GM23338 (cell line): Measurements from ENCODE around the gene CD34. TPM values are rescaled to one million over a fixed set of nuclear protein-coding genes. Genes with fewer than 3 reads are reported as not detected.
A peak's percentile ranks its signal among the peaks of the same experiment; 100 is the strongest.

Experiments
- ATAC-seq: fragments of 200-7000 bp; cut with Tn5 transposase; 3 replicates; pipeline ENCODE4 v1.9.1; 2020
- DNase-seq: peaks from one replicate; pipeline ENCODE4 v3.0.0-alpha.2; 2015; ENCODE audit warnings: low spot score
- H2AFZ ChIP-seq: fragments of 200-600 bp; sonication (generic); 2 replicates; pipeline ENCODE4 v1.8.0; 2016; ENCODE audit warnings: antibody characterized with exemption, mild to moderate bottlenecking, moderate library complexity
- H3F3A ChIP-seq: fragments of 200-600 bp; sonication (generic); replicated peaks from 2 replicates; pipeline ENCODE4 v1.8.0; 2017; ENCODE audit warnings: antibody characterized with exemption, mixed run types, low read depth
- H3K27ac ChIP-seq: fragments of 200-600 bp; sonication (generic); 2 replicates; pipeline ENCODE4 v1.6.1; 2016; ENCODE audit warnings: low read depth
- H3K27me3 ChIP-seq: fragments of 200-600 bp; sonication (generic); 2 replicates; pipeline ENCODE4 v1.8.0; 2016; ENCODE audit warnings: mild to moderate bottlenecking, mixed run types, moderate library complexity; ENCODE audit not compliant: insufficient read depth
- H3K36me3 ChIP-seq: fragments of 200-600 bp; sonication (generic); 2 replicates; pipeline ENCODE4 v1.8.0; 2016; ENCODE audit warnings: mild to moderate bottlenecking; ENCODE audit not compliant: insufficient read depth
- H3K4me1 ChIP-seq: fragments of 200-600 bp; sonication (generic); 2 replicates; pipeline ENCODE4 v1.8.0; 2016; ENCODE audit warnings: mild to moderate bottlenecking, moderate library complexity; ENCODE audit not compliant: insufficient read depth
- H3K4me2 ChIP-seq: fragments of 200-600 bp; sonication (generic); 2 replicates; pipeline ENCODE4 v1.7.1; 2017; ENCODE audit warnings: mixed run types
- H3K4me3 ChIP-seq: fragments of 200-600 bp; sonication (generic); 2 replicates; pipeline ENCODE4 v1.6.1; 2016; ENCODE audit warnings: mixed run types
- H3K79me2 ChIP-seq: fragments of 200-600 bp; sonication (generic); replicated peaks from 2 replicates; pipeline ENCODE4 v1.8.0; 2017; ENCODE audit warnings: mild to moderate bottlenecking; ENCODE audit not compliant: insufficient read depth
- H3K9me2 ChIP-seq: fragments of 200-600 bp; sonication (generic); 2 replicates; pipeline ENCODE4 v1.8.0; 2017; ENCODE audit not compliant: insufficient read depth
- H4K20me1 ChIP-seq: fragments of 200-600 bp; sonication (generic); replicated peaks from 2 replicates; pipeline ENCODE4 v1.8.0; 2017; ENCODE audit warnings: mild to moderate bottlenecking; ENCODE audit not compliant: insufficient read depth
- H3K27ac Mint-ChIP-seq: 2 replicates; pipeline ENCODE4 v1.8.0; 2020; ENCODE audit warnings: inconsistent platforms, mild to moderate bottlenecking, moderate library complexity, mixed read lengths
- H3K27me3 Mint-ChIP-seq: 3 replicates; pipeline ENCODE4 v1.8.0; 2022; ENCODE audit warnings: low read depth, mild to moderate bottlenecking, moderate library complexity, mixed read lengths, inconsistent platforms; ENCODE audit not compliant: insufficient read depth, poor library complexity
- H3K36me3 Mint-ChIP-seq: 3 replicates; pipeline ENCODE4 v1.8.0; 2021; ENCODE audit warnings: low read depth, mild to moderate bottlenecking, inconsistent platforms, moderate library complexity, mixed read lengths
- H3K4me1 Mint-ChIP-seq: 3 replicates; pipeline ENCODE4 v1.8.0; 2020; ENCODE audit warnings: mild to moderate bottlenecking, inconsistent platforms, mixed read lengths
- H3K4me3 Mint-ChIP-seq: 3 replicates; pipeline ENCODE4 v1.8.0; 2021; ENCODE audit warnings: moderate library complexity, mild to moderate bottlenecking, inconsistent platforms, mixed read lengths
- H3K9me3 Mint-ChIP-seq: 3 replicates; pipeline ENCODE4 v1.8.0; 2020; ENCODE audit warnings: moderate library complexity, mild to moderate bottlenecking, inconsistent platforms, mixed read lengths
- CREB1 ChIP-seq: fragments of 250-450 bp; sonication (Bioruptor Pico); IDR thresholded peaks from 2 replicates; pipeline ENCODE4 v1.5.0; 2020; ENCODE audit warnings: low read depth, mild to moderate bottlenecking, moderate library complexity
- CTCF ChIP-seq, 2 experiments: fragments of 200-600 bp in 1 of 2; sonication (generic) in 1 of 2; conservative IDR thresholded peaks; 2 replicates each; pipeline versions ENCODE4 v1.5.1 to v1.6.1; 2016 to 2017; ENCODE audit warnings: antibody characterized with exemption in 2 of 2, low read depth in 2 of 2, mild to moderate bottlenecking in 2 of 2, moderate library complexity in 1 of 2
- EZH2 ChIP-seq: fragments of 200-600 bp; sonication (generic); IDR thresholded peaks from one replicate; pipeline ENCODE4 v1.8.0; 2017; ENCODE audit warnings: antibody characterized with exemption, mild to moderate bottlenecking, low read depth; ENCODE audit not compliant: unreplicated experiment
- JUNB ChIP-seq: IDR thresholded peaks from one replicate; pipeline ENCODE4 v1.6.1; 2016; ENCODE audit warnings: antibody characterized with exemption; ENCODE audit not compliant: unreplicated experiment
- NANOG ChIP-seq: IDR thresholded peaks from 2 replicates; pipeline ENCODE4 v1.6.1; 2016; ENCODE audit warnings: antibody characterized with exemption, borderline replicate concordance
- POLR2AphosphoS5 ChIP-seq: IDR thresholded peaks from 2 replicates; pipeline ENCODE4 v1.6.1; 2016; ENCODE audit warnings: antibody characterized with exemption, low read depth
- REST ChIP-seq: IDR thresholded peaks from one replicate; pipeline ENCODE4 v1.6.1; 2018; ENCODE audit warnings: antibody characterized with exemption; ENCODE audit not compliant: unreplicated experiment
- ZNF114 ChIP-seq: fragments of 250-450 bp; sonication (Bioruptor Pico); IDR thresholded peaks from 2 replicates; pipeline ENCODE4 v1.5.0; 2020; ENCODE audit warnings: mild to moderate bottlenecking, moderate library complexity
- ZNF331 ChIP-seq: fragments of 250-450 bp; sonication (Bioruptor Pico); IDR thresholded peaks from 2 replicates; pipeline ENCODE4 v1.5.0; 2020; ENCODE audit warnings: low read depth, mild to moderate bottlenecking, moderate library complexity
- polyA plus RNA-seq: library from polyadenylated mRNA; unstranded; fragments of >200 nt; fragmentation: Nextera tagmentation; extraction: Ambion mirVana; gene quantifications from 2 replicates; pipeline ENCODE4 v1.2.1, GENCODE V29; 2016
- total RNA-seq: library from RNA; depleted of rRNA; stranded (reverse); fragments of >200 nt; shearing (Covaris generic); gene quantifications from 2 replicates; pipeline ENCODE4 v1.2.3, GENCODE V29; 2014

Gene CD34
- total and polyA plus RNA-seq, 2 experiments from 2014 or later, result 0.07 to 0.18 TPM

- Mint-ChIP-seq H3K4me3 (no peak overlapping the region), H3K27ac (no peak overlapping the region), H3K27me3 (peaks cover 4% of the 10 kb centered on the region), H3K9me3 (no peaks in the 10 kb centered on the region), H3K36me3 (no peaks in the 10 kb centered on the region), H3K4me1 (peaks cover 7% of the 10 kb centered on the region; the same call in 1 of the 3 replicates)
- H3K36me3 ChIP-seq, result no peaks in the 10 kb centered on the region
- no peaks in the 10 kb centered on the region for H4K20me1 ChIP-seq
- no peak overlapping the region for H2AFZ ChIP-seq
- no peaks in the 10 kb centered on the region for H3K4me1 ChIP-seq
- no peaks in the 10 kb centered on the region for H3F3A ChIP-seq
- no peaks in the 10 kb centered on the region for H3K27me3 ChIP-seq
- peak; percentile 28; the same call in 1 of the 3 replicates for ATAC-seq
- no peak for TF ChIP-seq ZNF331
- TF ChIP-seq CREB1, result no peak
- no peak for TF ChIP-seq JUNB
- TF ChIP-seq REST, result no peak
- TF ChIP-seq CTCF (conservative IDR thresholded peaks at IDR 0.05; ENCODE audit: low read depth in 2 of 2), result no peak
- no peak for TF ChIP-seq ZNF114
- no peak for TF ChIP-seq POLR2AphosphoS5
- no peak for TF ChIP-seq EZH2
- no peak for DNase-seq
- no peak overlapping the region for H3K4me3 ChIP-seq
- H3K79me2 ChIP-seq, result no peaks in the 10 kb centered on the region
- H3K27ac ChIP-seq, result no peak overlapping the region
- H3K4me2 ChIP-seq, result no peak overlapping the region
- no peaks in the 10 kb centered on the region for H3K9me2 ChIP-seq
These were observed 65.8 kb downstream of the CD34 start for GRCh38 chr1:207845109-207845508.

- H3K4me1 Mint-ChIP-seq, result peaks cover 7% of the 10 kb centered on the region; the same call in 1 of the 3 replicates
- no peak for ATAC-seq
These were observed 66.6 kb downstream of the CD34 start for GRCh38 chr1:207844371-207844770.

More at GRCh38 chr1:207844371-207844770, 66.6 kb downstream of the CD34 start:
- Mint-ChIP-seq H3K27me3 (peaks cover 4% of the 10 kb centered on the region), H3K27ac (no peak overlapping the region), H3K9me3 (no peaks in the 10 kb centered on the region), H3K4me3 (no peak overlapping the region), H3K36me3 (no peaks in the 10 kb centered on the region)
- TF ChIP-seq ZNF114 (no peak), NANOG (no peak), JUNB (no peak)
- Histone ChIP-seq H3K4me1 (no peaks in the 10 kb centered on the region), H3K27ac (no peak overlapping the region), H3K4me3 (no peak overlapping the region), H3K4me2 (no peak overlapping the region), H2AFZ (no peak overlapping the region), H3K79me2 (no peaks in the 10 kb centered on the region), H3K36me3 (no peaks in the 10 kb centered on the region), H3F3A (no peaks in the 10 kb centered on the region), H4K20me1 (no peaks in the 10 kb centered on the region), H3K27me3 (no peaks in the 10 kb centered on the region), H3K9me2 (no peaks in the 10 kb centered on the region)
- DNase-seq, result no peak
